ENCODE results near the gene WFDC8.
"Not testable (repeated sequence)": the region's sequence is repeated elsewhere in the genome, so short reads cannot be mapped to it uniquely, and the experiment has no call there.

Gene WFDC8

GRCh38 chr20:45579184-45579583 lies at the start of gene WFDC8:
TSS of gene WFDC8 (minus strand) at chr20:45579284. CDS start at chr20:45579247, 37 bp downstream.
- no peak for DNase-seq

GRCh38 chr20:45626540-45626939 lies 47.5 kb upstream of the WFDC8 start:
- no peak for DNase-seq

GRCh38 chr20:45621593-45621992 lies 42.5 kb upstream of the WFDC8 start:
- no peak for DNase-seq

DNA sequence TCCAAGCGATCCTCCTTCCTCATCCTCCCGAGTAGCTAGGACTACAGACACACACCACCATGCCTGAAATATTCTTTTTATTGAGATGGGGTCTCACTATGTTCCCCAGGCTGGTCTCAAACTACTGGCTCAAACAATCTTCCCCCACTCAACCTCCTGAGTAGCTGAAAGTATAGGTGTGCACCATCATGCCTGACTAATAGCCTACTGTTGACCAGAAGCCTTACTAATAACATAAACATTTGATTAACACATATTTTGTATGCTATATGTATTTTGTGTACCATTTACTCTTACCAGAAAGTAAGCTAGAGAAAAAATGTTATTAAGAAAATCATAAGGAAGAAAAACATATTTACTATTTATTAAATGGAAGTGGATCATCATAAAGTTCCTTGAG lies 38.5 kb upstream of the WFDC8 start:
- no peak for DNase-seq

DNA sequence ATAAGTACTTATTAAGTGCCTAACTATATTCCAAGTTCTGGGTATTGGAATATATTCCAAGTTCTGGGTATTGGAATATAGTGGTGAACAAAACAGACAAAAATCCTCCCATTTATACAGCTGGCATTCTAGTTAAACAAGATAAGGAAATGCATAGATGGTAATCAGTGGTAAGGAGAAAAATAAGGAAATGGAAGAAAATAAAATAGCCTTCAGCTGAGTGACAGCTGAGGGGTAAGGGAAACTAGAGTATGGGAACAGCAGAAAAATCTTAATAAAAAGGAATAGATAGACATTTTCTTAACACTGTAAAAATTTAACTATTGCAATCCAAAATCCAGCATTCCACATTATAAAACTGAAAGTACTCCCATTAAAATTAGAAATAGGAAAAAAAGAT lies 33.2 kb upstream of the WFDC8 start:
- DNase-seq: no peak

DNA sequence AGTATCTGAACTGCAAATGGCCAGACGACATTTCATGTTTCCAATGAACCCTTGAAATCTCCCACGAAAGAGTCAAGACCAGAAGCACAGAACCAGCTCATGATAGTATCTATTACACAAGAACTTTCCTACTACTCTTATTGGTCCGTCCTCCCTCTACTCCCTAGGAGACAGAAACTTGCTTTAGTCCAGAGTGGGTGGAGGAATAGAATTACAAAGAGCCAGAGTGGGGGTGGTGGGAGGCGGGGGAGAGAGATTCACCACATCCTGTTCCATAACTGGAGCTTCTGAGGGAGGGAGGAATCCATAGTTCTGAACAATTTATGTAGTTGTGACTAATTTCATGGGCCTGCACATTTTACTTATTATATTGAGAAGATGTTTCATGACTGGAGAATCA lies 32.0 kb upstream of the WFDC8 start:
- no peak for DNase-seq

DNA sequence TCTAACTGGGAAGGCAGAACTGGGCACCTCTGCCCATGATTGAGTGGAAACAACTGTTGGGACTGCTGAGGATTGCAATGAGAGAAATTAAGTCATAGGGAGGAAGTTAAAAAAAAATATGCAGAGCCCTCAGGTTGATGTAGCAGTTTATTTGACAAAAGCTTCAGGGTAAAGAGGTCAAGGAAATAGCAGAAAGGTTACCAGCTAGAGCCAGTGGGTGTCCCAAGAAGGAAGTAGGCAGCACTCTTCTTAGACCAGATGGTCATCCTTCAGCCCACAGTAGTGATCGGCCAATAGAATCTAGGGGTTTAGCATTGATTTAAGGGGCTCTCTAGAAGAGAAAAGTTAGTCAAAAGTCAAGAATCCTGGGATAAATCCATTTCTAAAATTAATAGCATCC lies 28.7 kb upstream of the WFDC8 start:
- no peak for DNase-seq

DNA sequence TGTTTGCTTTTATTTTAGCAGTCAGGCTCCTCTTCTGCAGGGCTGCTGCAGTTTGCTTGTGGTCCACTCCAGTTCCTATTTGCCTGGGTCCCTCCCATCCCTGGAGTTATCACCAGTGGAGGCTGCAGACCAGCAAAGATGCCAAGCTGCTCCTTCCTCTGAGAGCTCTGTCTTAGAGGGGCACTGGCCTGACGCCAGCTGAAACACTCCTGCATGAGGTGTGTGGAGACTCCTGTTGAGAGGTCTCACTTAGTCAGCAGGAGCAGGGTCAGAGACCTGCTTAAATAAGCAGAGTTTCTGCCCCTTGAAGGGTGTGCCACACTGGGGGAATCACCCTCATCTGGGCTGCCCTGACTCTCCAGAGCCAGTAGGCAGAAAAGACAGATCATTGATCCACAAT lies 16.2 kb upstream of the WFDC8 start:
- DNase-seq: no peak

GRCh38 chr20:45593498-45593897 lies 14.4 kb upstream of the WFDC8 start:
- no peak for DNase-seq

- DNase-seq: no peak
These were observed 13.6 kb upstream of the WFDC8 start for GRCh38 chr20:45592574-45593189.

DNA sequence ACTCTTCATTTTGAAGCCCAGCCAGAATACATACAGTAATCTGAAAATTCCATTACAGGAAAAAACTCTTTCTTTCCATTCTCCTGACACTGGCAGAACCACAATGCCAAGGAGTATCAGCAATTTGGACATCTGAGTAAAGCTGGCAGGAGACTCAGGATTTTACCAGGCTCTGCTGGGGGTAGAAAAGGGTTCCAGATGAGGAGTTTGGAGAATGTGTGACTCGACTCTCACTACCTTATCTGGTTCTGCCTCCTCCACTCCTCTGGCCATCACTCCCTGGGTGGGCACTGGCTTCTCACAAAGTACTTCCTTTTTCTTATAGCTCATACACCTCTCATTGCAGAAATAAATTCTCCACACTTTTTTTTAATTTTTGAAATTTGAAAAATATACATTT lies 10.6 kb upstream of the WFDC8 start:
- no peak for DNase-seq

- no peak for DNase-seq
These were observed 9.7 kb upstream of the WFDC8 start for GRCh38 chr20:45588800-45589199.

DNA sequence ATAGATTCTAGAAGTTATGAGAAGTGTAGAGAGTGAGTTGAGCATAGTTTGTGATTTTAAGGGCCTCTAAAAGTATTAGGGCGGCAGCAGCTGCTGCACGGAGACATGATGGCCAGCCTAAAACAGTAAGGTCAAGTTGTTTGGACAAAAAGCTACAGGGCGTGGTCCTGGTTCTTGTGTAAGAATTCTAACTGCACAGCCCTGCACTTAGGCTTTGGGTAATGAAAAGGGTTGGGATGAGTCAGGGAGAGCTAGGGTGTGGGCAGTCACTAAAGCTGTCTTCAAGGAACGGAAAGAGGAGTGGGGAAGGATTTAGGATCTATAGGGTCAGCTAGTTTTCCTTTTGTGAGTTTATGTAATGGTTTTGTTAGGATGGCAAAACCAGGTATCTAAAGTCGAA lies 6.9 kb upstream of the WFDC8 start:
- not testable (repeated sequence) for DNase-seq

DNA sequence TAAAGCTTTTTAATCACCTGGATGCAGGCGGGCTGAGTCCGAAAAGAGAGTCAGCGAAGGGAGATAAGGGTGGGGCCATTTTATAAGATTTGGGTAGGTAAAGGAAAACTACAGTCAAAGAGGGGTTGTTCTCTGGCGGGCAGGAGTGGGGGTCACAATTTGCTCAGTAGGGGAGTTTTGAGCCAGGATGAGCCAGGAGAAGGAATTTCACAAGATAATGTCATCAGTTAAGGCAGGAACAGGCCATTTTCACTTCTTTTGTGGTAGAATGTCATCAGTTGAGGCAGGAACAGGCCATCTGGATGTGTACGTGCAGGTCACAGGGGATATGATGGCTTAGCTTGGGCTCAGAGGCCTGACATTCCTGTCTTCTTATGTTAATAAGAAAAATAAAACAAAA lies 5.2 kb upstream of the WFDC8 start:
- DNase-seq: not testable (repeated sequence)

- DNase-seq: no peak
These were observed 4.4 kb upstream of the WFDC8 start for GRCh38 chr20:45583502-45583901.

DNA sequence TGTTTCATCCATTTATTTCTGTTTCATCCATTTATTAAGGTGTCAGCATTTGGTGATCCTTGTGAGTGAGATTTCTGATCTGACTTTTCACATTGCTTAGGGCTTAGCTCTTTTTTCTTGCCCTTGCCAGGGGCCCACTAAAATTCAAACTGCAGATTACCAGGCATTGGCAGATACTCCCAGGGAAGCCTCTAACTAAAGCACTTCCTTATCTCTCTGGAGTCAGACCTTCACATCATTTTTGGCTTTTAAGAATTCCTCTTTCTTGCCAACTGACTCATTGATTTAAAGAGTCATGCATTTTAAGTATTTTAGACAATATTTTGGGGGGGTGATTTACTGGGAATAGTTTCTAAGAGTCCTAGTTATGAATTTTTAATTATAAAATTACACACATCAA lies 2.6 kb upstream of the WFDC8 start:
- DNase-seq: no peak

DNA sequence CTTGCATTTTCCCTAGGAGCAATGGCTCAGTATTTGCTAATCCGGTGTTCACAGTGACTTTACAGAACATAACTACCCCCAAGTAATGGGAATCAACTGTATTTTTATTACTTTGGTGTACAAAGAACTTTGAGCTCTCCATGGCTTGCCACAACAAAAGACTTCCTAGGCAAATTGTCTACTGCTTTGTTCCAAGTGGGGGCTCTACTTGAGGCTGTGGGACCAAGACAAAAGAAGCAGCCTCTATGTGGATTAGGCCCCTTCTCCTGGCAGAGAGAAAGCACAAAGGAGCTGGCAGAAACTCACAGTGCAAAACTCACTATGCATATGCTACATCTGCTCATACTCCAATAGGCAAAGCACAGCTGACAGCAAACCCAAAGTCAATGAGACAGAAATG lies 853 bp downstream of the WFDC8 start:
- no peak for DNase-seq

- DNase-seq: no peak
These were observed 2.1 kb downstream of the WFDC8 start for GRCh38 chr20:45576995-45577394.

DNA sequence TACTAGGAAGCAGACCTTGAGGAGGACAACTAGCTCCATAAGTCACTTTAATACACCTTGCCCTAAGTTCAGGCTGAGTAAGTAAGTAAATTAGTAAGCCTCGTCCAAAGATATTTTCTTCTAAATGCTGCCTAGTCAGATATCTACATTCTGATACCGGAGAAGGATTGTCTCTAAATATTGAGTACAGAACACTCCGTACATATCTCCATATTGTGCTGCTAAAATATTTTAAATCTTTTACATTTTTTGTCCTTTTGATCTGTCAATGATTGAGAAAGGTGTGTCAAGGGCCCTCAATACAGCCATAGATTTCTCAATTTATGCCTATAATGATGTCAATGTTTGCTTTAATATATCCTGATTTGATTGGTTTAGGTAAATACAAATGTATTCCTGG lies 3.2 kb downstream of the WFDC8 start:
- no peak for DNase-seq

DNA sequence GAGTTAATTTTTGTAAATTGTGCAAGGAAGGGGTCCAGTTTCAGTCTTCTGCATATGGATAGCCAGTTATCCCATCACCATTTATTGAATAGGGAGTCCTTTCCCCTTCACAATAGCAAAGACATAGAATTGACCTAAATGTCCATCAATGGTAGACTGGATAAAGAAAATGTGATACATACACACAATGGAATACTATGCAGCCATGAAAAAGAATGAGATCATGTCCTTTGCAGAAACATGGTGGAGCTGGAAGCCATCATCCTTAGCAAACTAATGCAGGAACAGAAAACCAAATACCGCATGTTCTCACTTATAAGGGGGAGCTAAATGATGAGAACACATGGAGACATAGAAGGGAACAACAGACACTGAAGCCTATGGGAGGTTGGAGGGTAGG lies 9.4 kb downstream of the WFDC8 start:
- DNase-seq: not testable (repeated sequence)

DNA sequence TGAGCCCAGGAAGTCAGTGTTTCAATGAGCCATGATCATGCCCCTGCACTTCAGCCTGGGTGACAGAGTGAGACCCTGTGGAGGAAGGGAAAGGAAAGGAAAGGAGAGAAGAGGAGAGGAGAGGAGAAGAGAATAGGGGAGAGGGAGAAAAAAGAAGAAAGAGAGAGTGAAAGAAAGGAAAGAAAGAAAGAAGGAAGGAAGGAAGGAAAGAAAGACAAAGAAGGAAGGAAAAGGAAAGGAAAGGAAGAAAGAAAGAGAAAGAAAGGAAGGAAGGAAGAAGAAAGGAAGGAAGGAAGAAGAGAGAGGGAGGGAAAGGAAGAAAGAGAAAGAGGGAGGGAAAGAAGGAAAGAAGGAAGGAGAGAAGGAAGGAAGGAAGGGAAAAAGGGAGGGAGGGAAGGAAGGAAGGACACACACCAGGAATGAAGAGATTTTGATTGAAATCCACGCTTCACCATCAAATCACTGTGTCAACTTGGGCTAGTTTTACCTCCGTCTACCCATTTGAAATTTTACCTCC lies 14.3 kb downstream of the WFDC8 start:
- no peak for DNase-seq

GRCh38 chr20:45555198-45555597 lies 23.9 kb downstream of the WFDC8 start:
- DNase-seq: no peak

DNA sequence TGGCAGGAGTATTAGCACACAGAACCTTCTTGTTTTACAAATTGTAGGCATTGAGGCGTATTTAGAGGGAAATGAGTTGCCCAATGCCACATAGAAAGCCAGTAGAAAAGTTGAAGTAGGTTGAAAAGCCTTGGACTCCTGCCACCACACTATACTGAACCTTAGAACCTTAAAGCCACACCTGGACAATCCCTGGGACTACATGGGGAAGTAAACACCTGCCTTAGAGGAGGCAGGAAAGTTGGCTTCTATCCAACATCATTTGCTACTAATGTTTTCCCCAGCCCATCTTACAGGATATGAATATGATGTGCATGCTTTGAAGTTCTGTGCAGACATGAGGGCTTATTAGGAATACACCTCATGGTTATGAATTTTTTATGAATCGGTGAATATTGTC lies 26.6 kb downstream of the WFDC8 start:
- DNase-seq: no peak

GRCh38 chr20:45550765-45551164 lies 28.3 kb downstream of the WFDC8 start:
- no peak for DNase-seq

DNA sequence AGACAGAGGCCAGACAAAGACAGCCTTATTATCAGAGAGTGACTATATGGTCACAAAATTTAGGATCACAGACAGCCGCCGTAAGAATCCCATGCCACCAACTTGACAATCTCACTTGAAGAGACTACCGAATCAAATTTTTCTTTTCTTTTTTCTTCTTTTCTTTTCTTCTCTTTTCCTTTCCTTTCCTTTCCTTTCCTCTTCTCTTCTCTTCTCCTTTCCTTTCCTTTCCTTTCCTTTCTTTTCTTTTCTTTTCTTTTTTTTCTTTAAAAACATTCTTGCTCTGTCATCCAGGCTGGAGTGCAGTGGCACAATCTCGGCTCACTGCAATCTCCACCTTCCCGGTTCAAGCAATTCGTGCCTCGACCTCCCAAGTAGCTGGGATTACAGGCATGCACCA lies 30.7 kb downstream of the WFDC8 start:
- no peak for DNase-seq
